DMS53 (cell line): ENCODE results near the gene CPNE9.

Experiments
- DNase-seq: peaks from one replicate; lab custom pipeline; 2025; lab: John Stamatoyannopoulos, UW

The CPNE9 gene

DNA sequence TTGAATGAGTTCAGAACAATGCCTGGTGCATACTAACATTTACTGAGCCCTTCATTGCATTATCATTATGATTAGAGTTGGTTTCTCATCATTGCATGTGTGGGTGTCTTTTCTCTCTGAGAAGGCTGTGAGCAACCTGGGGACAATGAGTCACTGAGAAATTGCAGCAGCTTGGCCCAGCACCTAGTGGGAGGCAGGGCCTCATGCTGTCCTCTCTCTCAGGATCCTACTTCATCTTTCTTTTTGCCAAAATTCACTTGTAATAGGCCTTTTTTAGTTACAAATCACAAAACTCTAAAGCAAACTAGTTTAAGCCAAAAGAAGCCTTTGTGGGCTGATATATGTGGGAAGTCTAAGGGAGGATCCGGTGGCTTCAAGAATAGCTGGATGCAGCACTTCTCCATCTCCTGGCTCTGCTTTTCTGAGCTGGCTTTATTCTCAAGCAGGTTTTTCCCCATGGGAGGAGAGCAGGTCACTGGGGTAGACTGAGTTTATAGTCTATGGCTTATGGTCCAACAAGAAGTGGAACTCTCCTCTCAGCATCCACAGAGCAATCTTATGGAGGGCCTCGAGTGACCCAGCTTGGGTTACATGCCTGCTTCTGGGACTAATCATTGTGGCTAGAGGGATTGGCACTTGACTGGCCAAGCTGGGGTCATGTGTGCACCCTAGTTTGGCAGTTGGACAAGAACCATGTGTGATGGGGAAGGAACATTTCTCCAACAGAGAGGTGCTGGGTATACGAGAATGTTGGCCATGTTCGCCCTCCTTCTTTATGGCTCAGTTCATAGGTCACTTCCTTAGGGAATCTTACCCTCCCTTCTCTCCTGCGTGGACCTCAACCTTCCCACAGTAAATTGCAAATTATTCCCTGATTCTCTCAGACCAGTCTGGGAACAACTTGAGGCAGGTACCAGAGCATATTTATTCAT lies 74.8 kb downstream of the CPNE9 start:
- no peak for DNase-seq

DNA sequence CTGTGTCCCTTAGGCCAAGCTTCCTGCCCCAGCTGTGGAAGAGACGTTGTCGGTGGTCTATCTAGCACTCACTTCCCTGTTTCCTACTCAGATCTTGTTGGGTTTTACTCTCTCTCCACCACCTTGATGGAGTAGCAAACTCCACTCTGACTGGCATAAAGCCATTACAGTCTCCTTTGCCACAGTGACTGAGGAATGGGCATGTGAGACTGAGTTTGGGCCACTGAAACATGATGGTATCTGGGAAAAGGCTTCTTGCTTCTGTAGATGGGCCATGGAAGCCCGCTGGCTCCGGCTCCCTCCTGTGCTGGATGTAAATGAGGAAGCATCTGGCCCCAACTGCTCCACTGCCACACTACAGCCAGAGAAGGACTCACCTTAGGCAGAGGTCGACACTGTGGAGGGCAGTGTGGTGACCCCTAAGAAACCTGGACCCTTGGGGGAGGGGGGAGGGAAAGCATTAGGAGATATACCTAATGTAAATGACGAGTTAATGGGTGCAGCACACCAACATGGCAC lies 75.5 kb downstream of the CPNE9 start:
- DNase-seq: no peak
